Right lobe of liver (tissue), 4 donors: ENCODE measurements around the gene GNB1L.

ENCODE experiments used
- POLR2A ChIP-seq: fragments of 450-650 bp; IDR thresholded peaks from one replicate; pipeline ENCODE4 v1.6.1; 2017; ENCODE audit warnings: antibody characterized with exemption, mild to moderate bottlenecking
- TF ChIP-seq, protein P1 (sequence below), 4 donors: fragments of 200-600 bp in 3 of 4; fragments of 450-650 bp in 1 of 4; IDR thresholded peaks; one replicate each; pipeline versions ENCODE4 v1.5.1 to v1.8.0; 2016 to 2022; ENCODE audit warnings: antibody characterized with exemption in 4 of 4, mild to moderate bottlenecking in 2 of 4
- donor health status: DM: no; HTN: no; CAD: no.
- donor health status: DM: no; HTN: no; CAD: no.
- donor health status: DM: no; HTN: yes; CAD: no.

DNA sequence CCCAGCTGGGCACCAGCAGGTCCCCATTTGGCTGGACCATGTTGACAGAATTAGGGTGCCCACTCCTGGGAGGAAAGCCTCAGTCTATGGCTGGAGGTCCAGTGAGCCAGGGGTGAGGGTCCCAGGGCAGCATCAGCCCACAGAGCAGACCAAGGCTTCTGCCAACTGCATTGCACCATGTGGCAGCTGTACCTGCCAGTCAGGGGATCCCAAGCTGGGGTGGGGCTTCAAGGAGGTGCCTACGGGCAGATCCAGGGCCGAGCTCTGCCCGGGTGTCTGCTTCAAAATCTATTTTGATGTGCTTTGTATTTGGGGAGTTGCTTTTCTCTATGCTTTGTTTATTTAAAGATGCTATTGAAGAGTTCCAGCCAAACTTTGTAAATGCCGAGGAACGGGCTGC is 120.9 kb downstream of the GNB1L start:
- TF ChIP-seq, protein P1, sequence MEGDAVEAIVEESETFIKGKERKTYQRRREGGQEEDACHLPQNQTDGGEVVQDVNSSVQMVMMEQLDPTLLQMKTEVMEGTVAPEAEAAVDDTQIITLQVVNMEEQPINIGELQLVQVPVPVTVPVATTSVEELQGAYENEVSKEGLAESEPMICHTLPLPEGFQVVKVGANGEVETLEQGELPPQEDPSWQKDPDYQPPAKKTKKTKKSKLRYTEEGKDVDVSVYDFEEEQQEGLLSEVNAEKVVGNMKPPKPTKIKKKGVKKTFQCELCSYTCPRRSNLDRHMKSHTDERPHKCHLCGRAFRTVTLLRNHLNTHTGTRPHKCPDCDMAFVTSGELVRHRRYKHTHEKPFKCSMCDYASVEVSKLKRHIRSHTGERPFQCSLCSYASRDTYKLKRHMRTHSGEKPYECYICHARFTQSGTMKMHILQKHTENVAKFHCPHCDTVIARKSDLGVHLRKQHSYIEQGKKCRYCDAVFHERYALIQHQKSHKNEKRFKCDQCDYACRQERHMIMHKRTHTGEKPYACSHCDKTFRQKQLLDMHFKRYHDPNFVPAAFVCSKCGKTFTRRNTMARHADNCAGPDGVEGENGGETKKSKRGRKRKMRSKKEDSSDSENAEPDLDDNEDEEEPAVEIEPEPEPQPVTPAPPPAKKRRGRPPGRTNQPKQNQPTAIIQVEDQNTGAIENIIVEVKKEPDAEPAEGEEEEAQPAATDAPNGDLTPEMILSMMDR (IDR thresholded peaks at IDR 0.05) = no peak
- no peak for TF ChIP-seq POLR2A
